ENCODE results near the gene TMEFF2.

DNA sequence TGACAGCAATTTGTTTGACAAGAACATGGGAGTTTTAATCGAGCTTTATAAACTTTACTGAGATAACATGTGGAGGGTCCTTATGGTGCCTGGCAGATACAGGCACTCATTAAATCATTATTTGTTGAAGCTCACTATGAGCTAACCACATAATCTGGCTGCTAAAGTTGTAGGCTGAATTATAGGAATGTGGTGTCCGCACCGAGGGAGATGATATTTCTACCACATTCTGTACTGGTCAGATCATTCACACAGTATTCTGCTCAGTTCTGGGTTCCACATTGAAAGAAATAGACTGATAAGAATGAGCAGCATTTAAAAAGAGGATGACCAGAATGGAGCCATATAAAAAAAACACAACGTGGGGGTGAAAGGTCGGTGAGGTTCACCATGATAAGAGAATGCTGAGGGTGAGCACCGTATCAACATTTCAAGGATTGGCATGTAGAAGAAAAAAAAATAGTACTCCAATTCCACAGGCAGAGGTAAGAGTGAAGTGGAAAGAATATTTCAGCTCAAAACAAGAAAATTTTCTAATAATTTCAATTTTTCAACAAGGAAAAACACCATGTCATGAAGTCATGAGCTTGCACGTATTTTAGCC lies 54.4 kb downstream of the TMEFF2 start:
- no peak for TF ChIP-seq GATA3 (IDR thresholded peaks at IDR 0.05; ENCODE audit: low read depth, low read length)
- TF ChIP-seq GATA2 (IDR thresholded peaks at IDR 0.05; ENCODE audit: low read depth, low read length), result no peak

Measured in SH-SY5Y (cell line).